HG03457 (cell line): Measurements from ENCODE around the gene ESYT1.

Source experiments
- ATAC-seq: cut with Tn5 transposase; IDR thresholded peaks from one replicate; pipeline ENCODE4 v1.9.1; 2021; ENCODE audit warnings: moderate number of reproducible peaks; ENCODE audit not compliant: unreplicated experiment

The ESYT1 gene

DNA sequence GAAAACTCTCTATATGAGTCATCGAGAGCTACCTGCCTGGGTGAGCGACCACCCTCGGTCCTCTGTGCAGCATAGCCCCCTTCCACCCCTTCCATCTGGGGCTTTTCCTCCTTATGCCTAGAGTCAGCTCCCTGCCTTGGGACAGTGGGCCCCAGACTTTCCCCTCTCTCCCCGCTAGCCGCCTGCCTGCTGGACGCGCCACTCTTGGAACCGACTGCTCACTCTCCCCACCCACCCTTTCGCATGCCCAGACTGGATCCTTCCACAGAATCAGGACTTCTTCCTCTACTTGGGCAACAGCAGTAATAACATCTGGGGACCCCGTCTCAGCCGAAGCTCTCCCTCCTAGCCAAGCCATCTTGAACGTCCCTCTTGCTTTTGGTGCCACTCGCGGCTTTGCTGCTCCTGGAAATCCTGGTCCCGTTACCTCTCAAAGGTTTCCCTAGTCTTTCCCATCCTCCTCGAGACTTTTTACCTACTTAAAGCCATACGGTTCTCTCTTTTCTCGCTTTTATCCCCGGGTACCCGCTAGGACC lies 671 bp downstream of the ESYT1 start:
- peak; percentile 1 for ATAC-seq

DNA sequence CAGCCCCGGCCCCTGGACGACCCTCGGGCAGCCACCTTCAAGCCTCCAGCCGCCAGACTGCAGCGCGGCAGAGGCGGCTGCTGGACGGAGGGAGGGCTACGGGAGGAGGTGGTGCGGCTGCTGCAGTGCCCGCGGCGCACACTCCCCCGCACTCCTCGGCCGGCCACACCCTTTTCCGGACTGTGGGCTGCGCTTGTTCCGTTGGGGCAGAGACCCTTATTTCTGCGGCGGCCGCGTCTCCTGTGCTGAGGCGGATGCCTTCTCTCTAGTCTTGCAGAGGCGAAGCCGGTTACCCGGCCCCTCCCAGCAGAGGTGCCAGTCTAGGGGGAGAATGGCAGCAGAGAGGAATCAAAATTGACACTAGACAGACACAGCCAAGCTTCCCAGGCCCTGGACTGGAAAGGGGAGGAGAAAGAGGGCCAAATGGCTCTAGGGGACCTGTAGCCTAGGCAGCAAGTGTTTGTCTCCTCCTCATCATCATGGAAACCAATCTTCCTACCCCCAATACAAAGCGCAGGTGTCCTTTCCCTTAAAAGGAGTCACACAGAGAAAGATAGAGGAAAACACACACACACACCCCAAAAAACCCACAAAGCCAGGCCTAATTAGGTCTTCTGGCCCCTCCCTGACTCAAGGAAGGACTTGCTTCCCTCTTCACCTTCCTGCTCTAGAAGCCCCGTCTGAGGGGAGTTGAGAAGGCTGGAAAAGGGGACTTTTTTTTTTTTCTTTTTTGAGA lies 1.3 kb downstream of the ESYT1 start:
- ATAC-seq, result peak; percentile 22

DNA sequence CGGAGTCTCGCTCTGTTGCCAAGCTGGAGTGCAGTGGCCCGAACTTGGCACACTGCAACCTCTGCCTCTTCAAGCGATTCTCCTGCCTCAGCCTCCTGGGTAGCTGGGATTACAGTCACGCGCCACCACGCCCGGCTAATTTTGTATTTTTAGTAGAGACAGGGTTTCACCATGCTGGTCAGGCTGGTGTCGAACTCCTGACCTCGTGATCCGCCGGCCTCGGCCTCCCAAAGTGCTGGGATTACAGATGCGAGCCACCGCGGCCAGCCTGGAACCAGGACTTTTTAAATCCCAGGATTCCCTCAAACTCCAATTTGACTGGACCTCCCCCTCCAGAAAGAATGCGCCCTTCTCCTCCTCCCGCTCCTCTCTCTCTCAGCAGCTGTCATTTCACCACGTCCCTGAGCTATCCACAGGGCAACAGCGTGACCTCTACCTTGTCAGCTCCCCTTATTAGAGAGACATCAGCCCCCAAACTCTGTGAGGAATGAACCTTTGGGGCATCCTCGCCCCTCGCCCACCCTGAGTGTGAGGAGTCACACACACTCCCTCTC lies 2.0 kb downstream of the ESYT1 start:
- ATAC-seq, result no peak

DNA sequence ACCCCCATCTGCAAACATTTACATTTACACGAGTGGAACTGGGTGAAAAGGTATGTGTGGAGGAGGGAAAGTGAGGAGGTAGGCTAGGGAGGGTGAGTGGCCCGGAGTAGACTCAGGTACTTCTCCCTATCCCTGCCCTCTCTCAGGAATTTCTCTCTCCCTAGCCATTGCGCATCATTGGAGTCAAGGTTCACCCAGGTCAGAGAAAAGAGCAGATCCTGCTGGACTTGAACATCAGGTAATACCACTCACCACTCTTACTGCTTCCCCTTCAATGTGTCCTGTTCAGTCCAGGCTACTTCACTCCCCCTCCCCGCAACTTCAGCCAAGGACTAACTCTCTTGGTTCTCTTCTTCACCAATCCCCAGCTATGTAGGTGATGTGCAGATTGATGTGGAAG lies 2.8 kb downstream of the ESYT1 start:
- ATAC-seq, result no peak

DNA sequence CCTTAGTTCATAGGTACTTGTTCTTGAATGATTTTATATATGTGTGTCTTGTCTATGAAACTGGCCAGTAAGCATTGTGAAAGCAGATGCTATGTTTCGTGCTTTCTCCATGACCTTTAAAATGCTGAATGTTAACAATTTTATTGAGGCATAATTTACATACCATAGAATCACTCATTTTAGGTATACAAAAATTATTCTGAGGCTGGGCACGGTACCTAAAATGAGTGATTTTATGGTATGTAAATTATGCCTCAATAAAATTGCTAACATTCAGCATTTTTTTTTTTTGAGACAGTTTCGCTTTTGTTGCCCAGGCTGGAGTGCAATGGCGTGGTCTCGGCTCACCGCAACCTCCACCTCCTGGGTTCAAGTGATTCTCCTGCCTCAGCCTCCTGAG lies 6.8 kb downstream of the ESYT1 start:
- no peak for ATAC-seq

DNA sequence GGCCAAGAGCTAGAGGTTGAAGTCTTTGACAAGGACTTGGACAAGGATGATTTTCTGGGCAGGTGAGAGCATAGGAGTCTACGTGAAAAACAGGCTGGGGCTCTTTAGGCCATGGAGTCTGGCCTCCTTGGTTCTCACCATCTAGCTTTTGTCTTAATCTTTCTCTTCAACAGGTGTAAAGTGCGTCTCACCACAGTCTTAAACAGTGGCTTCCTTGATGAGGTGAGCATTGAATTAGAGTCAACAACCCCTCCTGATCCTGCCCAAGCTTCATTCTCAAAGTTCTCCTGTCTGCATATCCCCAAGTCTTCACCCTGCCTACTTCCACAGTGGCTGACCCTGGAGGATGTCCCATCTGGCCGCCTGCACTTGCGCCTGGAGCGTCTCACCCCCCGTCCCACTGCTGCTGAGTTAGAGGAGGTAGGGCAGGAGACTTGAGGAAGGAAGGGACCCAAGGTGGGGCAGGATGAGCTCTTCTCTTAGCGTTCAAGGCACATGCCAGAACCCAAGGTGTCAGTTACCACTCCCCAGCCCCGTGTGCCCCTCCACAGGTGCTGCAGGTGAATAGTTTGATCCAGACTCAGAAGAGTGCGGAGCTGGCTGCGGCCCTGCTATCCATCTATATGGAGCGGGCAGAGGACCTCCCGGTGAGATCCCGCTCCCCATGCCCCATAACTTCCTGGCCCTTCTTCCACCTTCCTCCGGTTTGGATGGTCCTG lies 9.9 kb downstream of the ESYT1 start:
- no peak for ATAC-seq

DNA sequence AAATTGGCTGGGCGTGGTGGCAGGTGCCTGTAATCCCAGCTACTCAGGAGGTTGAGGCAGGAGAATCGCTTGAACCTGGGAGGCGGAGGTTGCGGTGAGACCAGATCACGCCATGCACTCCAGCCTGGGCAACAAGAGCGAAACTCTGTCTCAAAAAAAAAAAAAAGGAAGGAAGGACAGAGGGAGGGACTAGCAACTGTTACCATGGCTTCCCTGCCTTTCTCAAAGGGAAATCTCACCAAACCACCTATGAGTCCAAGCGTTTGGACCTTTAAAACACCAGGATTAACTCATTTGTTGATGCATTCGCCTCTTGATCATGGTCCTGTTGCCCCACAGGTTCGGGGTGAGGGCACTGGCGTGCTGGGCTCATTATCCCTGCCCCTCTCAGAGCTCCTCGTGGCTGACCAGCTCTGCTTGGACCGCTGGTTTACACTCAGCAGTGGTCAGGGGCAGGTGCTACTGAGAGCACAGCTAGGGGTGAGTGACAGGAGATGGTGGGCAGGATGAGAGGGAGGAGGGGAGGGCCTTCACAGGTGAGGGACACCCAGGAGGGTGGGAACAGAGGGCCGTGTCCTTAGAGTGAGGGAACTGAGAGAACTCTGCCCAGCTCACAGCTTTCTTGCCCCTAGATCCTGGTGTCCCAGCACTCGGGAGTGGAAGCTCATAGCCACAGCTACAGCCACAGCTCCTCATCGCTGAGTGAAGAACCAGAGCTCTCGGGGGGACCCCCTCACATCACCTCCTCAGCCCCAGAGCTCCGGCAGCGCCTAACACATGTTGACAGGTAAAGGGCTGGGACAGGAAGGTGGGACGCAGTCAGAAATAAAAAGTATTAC lies 14.1 kb downstream of the ESYT1 start:
- ATAC-seq, result no peak

DNA sequence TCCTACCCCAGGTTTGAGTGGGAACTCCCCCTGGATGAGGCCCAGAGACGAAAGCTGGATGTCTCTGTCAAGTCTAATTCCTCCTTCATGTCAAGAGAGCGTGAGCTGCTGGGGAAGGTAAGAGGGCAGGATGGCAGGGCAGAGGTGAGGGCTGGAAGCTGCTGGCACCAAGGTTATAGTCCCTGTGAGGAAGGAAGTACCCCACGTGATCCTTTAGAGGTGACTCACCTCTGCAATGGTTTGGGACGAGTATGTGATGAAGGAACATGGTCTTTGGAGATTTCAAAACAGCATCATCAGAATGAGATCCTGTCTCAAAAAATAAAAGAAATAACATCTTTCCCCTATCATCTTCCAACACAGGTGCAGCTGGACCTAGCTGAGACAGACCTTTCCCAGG lies 15.2 kb downstream of the ESYT1 start:
- ATAC-seq, result no peak

DNA sequence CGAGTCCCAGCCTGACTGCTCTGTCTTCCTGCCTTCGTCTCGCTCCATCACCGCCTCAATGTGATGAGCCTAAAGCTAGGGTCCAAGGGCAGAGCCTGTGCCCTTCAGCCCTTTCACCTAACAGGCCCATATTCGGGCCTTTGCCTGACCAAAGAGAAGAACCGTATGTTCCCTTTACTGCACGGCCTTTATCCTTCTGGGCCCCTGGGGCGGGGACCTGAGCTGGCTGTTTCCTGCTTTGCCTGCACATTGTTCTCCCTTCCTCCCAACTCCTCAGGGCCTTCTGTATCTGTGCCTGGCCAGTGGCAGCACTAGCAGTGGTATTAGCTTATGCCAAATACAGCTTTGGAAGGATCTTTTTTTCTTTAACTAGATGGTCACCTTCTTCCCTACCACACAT lies 15.8 kb downstream of the ESYT1 start:
- no peak for ATAC-seq

DNA sequence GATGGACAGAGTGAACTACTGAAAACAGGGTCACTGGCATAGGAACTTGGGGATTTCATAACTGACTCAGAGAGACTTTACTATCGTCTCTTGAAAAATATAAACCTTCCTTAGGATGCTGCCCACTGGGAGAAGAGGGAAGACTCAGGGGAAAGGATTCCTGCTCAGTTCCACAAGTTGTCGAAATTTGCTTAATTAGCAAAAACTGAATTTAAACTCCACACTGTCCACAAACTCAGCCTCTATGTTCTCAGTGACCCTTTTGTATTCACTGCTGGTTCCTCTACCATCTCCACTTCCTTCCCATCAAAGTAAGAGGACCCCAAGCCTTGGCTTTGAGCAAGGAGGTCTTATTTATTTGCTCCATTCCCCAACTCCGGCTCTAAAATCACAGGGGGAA lies 17.1 kb downstream of the ESYT1 start:
- no peak for ATAC-seq

DNA sequence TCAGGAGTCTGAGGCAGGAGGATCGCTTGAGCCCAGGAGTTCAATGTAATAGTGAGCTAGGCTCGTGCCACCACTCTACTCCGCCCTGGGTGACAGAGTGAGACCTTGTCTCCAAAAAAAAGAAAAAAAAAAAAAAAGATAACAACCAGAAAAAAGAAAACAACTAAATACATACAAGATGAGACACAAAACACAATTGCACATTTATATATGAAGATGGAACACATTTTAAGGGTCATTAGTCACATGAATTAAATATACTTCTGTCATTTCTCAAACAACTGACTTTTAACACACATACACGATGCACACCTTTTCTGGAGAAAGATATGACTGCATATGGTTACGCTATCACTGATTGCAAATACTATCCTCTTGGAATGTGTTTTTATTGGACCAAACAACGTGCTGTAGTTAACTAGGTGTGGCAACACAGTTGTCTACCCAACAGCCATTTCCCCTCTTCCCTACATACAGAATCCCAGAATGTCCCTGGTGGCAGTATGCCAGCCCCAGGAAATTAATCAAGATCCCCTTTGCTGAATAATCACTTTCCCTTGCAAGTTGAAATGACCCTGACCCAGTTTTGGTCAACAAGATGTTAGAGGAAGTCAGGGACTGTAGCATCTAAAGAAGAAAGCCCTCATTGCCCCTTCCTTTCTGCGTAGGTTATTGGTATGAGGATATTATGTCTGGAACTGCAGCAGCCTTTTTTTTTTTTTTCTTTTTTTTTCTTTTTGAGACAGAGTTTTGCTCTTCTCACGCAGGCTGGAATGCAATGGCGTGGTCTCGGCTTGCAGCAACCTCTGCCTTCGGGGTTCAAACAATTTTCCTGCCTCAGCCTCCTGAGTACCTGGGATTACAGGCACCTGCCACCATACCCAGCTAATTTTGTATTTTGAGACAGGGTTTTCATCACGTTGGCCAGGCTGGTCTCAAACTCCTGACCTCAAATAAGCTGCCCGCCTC lies 18.7 kb downstream of the ESYT1 start:
- ATAC-seq, result no peak

DNA sequence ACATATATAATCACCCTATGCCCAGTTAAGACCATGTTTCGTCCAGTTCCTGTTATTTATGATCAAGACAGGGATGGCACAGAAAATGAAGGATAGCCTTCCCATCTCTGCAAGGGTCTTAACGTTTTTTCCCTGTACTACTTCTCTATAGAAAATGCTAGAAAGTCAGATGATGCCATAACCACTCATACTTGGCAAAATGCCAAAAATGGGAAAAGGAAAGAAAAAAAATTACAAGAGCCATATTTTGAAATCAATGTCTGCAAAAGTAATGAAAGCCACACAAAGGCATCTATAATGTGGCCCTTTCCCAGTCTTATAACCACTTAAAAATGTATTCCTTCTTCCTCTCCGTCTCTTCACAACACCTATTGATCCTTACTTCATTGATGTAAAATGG lies 22.5 kb downstream of the ESYT1 start:
- no peak for ATAC-seq

DNA sequence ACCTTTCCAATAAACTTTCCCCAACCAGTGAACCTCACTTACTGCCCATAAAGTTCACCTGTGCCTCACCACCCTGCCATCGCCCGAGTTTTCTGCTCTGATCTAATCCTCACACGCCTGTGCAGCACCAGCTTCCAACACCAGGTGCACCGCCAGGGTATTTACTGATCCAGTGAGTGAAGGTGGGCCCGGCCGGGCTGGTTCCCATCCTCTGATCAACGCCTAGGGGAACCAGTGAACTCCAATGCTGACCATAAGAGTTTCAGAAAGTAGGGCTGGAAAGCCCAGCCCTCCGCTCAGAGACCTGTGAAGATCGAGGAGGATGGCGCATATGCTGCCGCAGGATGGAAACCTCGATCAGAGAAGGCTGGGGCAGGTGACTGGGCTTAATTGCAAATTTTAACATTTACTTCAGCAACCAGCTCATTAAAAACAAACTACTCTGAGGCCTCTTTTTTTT lies 23.6 kb downstream of the ESYT1 start:
- peak; percentile 26 for ATAC-seq

DNA sequence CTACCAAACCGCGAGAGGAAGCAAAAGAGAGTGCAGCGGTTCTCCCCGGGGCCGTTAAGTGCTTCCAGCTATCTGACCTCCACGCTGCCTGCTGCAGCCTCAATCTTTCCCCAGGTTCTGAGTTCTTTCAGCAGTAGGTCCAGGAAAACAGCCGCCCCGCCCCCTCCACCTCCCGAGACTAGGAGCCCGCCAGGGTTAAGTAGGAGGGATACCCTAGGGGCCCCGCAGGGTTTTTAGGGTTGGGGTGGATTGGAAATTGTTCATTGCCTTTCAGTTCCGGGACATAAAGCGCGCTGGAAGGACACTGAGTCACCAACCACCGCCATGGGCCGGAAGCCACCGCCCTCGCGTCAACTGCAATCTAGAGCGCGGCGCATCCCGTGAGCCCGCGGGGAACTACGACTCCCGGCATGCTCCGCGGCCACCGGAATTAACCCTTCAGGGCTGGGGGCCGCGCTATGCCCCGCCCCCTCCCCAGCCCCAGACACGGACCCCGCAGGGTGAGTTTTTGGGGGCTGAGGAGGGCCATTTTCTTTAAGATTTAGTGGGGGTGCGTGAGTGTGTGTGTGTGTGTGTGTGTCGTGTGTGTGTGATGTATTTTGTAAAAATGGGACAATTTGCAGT lies 24.2 kb downstream of the ESYT1 start, which contains the start of gene MYL6B:
TSS of gene MYL6B (plus strand) at position 456 of the 624 bp plus-strand sequence. CDS start 1,332 bp downstream, outside the sequence.
- peak; percentile 73 for ATAC-seq

DNA sequence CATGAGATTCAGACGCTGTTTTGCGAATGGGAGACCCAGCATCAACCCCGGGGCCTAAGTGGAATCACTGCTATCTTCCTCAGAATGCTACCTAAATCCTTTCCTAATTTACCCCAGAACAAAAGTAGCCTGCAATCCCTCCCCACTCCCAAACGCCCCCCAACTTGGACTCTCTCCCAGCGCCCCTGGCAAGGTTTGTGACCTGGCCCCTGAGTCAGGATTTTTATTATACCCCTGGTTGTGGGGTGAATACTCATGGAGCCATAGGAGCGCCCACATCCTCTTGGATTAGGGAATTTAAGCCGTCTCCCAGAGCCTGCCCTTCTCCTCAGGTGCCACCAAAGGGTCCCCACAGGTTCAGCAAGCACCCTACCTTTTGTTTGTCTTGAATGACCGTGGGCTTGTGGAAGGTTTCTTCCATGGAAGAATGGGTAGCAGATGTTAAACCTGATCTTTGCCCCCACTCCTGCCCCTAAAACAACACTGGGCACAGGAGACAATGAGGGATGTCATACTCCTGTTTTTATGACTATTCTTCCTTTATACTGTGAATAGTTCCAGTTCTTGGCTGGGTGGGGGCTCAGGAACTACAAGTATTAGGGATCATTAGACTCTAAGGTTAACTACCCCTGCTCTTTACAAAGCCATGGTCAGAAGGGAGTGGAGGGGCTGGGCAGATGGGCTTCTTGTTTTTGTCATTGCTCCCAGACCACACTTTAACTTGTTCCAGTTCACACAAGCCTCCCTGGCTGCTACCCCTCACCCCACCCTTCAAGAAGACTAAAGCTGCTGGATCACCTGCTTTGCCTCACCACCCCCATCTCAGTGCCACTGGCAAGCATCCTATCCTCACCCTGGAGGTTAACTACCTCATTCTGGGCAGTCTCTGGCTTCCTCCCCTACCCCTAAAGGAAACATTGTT lies 24.9 kb downstream of the ESYT1 start:
- ATAC-seq, result no peak

DNA sequence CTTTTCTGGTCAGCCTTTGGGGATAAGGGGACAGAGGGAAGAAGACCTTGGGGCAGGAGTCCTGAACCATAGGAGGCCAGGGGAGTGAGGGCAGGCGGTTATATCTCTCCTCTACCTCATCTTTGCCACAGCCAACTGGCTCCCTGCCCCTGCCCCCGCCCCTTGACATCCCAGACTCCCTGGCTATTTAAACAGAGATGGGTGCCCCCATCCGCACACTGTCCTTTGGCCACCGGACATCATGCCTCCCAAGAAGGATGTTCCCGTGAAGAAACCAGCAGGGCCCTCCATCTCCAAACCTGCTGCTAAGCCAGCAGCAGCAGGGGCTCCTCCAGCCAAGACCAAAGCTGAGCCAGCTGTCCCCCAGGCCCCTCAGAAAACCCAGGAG lies 25.6 kb downstream of the ESYT1 start:
- ATAC-seq, result no peak

DNA sequence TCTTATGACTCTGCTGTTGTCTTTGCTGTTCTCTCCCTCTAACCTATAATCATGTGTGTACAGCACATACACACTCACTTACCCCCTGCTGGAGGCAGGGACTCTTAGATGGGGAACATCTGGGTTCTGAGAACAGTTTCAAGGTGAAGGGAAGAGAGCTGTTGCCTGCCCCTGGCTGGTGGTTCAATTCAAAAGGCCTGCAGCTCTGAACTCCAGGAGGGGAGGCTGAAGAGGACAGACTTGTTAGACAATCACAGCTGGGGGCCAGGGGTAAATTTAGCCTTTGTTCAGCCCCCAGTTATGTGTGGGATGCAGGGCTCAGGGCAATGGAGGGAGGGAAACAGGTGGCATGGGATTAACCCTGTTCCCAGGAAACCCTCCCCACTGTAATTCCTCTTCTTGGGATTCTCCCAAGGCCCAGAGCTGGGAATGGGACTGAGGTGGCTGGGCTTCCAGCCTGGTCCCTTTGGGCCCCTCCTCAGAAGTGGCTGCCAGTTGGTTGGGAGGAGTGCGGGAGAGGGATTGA lies 26.2 kb downstream of the ESYT1 start:
- no peak for ATAC-seq

DNA sequence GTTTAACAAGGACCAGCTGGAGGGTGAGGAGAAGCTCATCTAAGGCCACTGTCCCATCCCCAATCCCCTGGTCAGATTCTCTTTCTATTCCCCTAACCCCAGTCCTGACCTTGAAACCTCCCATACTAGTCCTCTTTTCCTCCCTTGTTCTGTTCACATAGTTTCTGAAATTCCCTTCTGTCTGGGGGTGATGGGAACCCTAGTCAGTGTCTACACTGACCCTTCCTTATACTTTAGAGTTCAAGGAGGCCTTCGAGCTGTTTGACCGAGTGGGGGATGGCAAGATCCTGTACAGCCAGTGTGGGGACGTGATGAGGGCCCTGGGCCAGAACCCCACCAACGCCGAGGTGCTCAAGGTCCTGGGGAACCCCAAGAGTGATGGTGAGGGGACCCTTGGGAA lies 26.8 kb downstream of the ESYT1 start:
- ATAC-seq, result no peak
